Right atrium auricular region (tissue), 2 donors: ENCODE results near the gene SETD2. TPM values are rescaled to one million over a fixed set of nuclear protein-coding genes. Genes with fewer than 3 reads are reported as not detected.

Experiments used
- DNase-seq: peaks from one replicate; pipeline ENCODE4 v3.0.0-alpha.2; 2019; ENCODE audit warnings: low spot score
- H3K27ac ChIP-seq, 2 donors: fragments of 200-600 bp; sonication (generic); 1 replicate in 1 of 2; 2 replicates in 1 of 2; pipeline ENCODE4 v1.5.1; 2016 to 2019
- H3K27me3 ChIP-seq, 2 donors: fragments of 200-600 bp; sonication (generic); one replicate each; pipeline versions ENCODE4 v1.5.1 to v1.6.0; 2017 to 2019
- H3K36me3 ChIP-seq: fragments of 200-600 bp; sonication (generic); one replicate; pipeline ENCODE4 v1.5.1; 2016
- H3K4me1 ChIP-seq, 2 donors: fragments of 200-600 bp; sonication (generic); one replicate each; pipeline versions ENCODE4 v1.5.1 to v1.6.0; 2017 to 2019
- H3K4me3 ChIP-seq, 2 donors: fragments of 200-600 bp; sonication (generic); 1 replicate in 1 of 2; 2 replicates in 1 of 2; pipeline ENCODE4 v1.5.1; 2017 to 2019; ENCODE audit warnings: mild to moderate bottlenecking in 1 of 2, moderate library complexity in 1 of 2
- H3K9me3 ChIP-seq, 2 donors: fragments of 200-600 bp; sonication (generic); one replicate each; pipeline ENCODE4 v1.5.1; 2019
- total RNA-seq, 2 donors: library from RNA; depleted of rRNA; stranded (reverse); fragments of >200 nt; gene quantifications; one replicate each; pipeline ENCODE4 v1.1.0, GENCODE V29; 2016
- TF ChIP-seq, protein P1 (sequence below), 2 donors: fragments of 200-600 bp; sonication (generic); IDR thresholded peaks; one replicate each; pipeline ENCODE4 v1.5.1; 2019; ENCODE audit warnings: antibody characterized with exemption in 2 of 2

Gene SETD2
- total RNA-seq, 2 donors from 2014 or later, result 26.8 to 34.2 TPM

DNA sequence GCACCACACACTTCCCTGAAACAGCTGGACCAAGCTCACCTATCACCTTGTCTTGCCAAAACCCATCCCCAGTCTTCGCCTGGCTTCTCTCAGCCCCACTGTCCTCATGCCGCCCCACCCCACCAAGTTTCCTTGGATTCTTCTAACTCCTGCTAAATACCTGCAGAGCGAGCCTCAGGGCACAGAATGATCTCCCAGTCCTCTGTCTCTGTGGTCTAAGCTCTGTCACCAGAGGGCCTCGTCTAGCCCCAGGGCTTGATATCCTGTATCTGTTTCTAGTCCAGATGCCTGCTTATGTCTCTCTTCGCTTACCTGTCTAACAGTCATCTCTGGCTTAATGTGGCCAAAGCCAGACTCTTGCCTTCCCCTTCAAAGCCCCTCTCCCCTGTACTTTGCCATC is 197.1 kb downstream of the SETD2 start:
- no peaks in the 10 kb centered on the region for H3K9me3 ChIP-seq
- H3K27ac ChIP-seq, result peak overlapping the region in 1 of 2 donors; percentile 29
- H3K4me3 ChIP-seq, result no peak overlapping the region
- DNase-seq, result no peak
- no peaks in the 10 kb centered on the region for H3K27me3 ChIP-seq
- no peaks in the 10 kb centered on the region for H3K36me3 ChIP-seq
- peaks cover 0 to 70% of the 10 kb centered on the region in 2 donors for H3K4me1 ChIP-seq
- TF ChIP-seq, protein P1, sequence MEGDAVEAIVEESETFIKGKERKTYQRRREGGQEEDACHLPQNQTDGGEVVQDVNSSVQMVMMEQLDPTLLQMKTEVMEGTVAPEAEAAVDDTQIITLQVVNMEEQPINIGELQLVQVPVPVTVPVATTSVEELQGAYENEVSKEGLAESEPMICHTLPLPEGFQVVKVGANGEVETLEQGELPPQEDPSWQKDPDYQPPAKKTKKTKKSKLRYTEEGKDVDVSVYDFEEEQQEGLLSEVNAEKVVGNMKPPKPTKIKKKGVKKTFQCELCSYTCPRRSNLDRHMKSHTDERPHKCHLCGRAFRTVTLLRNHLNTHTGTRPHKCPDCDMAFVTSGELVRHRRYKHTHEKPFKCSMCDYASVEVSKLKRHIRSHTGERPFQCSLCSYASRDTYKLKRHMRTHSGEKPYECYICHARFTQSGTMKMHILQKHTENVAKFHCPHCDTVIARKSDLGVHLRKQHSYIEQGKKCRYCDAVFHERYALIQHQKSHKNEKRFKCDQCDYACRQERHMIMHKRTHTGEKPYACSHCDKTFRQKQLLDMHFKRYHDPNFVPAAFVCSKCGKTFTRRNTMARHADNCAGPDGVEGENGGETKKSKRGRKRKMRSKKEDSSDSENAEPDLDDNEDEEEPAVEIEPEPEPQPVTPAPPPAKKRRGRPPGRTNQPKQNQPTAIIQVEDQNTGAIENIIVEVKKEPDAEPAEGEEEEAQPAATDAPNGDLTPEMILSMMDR (IDR thresholded peaks at IDR 0.05), result no peak

Other genes with a start within 250 kb of the SETD2 start
- 10 to 100 TPM; 27.5 to 38.6 TPM for gene CCDC12, start 187.4 kb downstream of the SETD2 start, total RNA-seq
- gene NBEAL2, start 184.4 kb downstream of the SETD2 start, total RNA-seq, result 10 to 100 TPM in 1 of 2 donors, 1 to 10 TPM in 1; 7.5 to 15.3 TPM
- 10 to 100 TPM in 1 of 2 donors, 1 to 10 TPM in 1; 8.8 to 10.5 TPM for gene KIF9, start 118.7 kb upstream of the SETD2 start, total RNA-seq
- 10 to 100 TPM; 12.9 to 18.8 TPM for gene KLHL18, start 118.8 kb upstream of the SETD2 start, total RNA-seq
- gene PTPN23, start 216.9 kb upstream of the SETD2 start, total RNA-seq, result 10 to 100 TPM; 13.7 to 18.8 TPM